NCI-H146 treated with DMSO at 0.1 percent for 48 hours (cell line): Measurements from ENCODE around the gene SSU72.
"Not testable (repeated sequence)": the region's sequence is repeated elsewhere in the genome, so short reads cannot be mapped to it uniquely, and the experiment has no call there.

Experiments used
- DNase-seq: peaks from one replicate; lab custom pipeline; 2025; ENCODE audit not compliant: unreplicated experiment; lab: John Stamatoyannopoulos, UW

Gene SSU72

GRCh38 chr1:1561801-1562470 lies 12.7 kb downstream of the SSU72 start:
- no peak for DNase-seq

- no peak for DNase-seq
Observed at GRCh38 chr1:1560178-1560577, 14.5 kb downstream of the SSU72 start.

- DNase-seq = no peak
Observed at GRCh38 chr1:1559066-1559465, 15.6 kb downstream of the SSU72 start.

GRCh38 chr1:1558591-1558990 lies 16.1 kb downstream of the SSU72 start:
- no peak for DNase-seq

- not testable (repeated sequence) for DNase-seq
Observed at GRCh38 chr1:1557688-1558087, 17.0 kb downstream of the SSU72 start.

GRCh38 chr1:1556961-1557360 lies 17.7 kb downstream of the SSU72 start:
- DNase-seq = not testable (repeated sequence)

GRCh38 chr1:1556505-1556904 lies 18.2 kb downstream of the SSU72 start:
- DNase-seq = no peak

GRCh38 chr1:1554926-1555915 lies 19.4 kb downstream of the SSU72 start:
- no peak for DNase-seq

GRCh38 chr1:1554550-1554925 lies 20.1 kb downstream of the SSU72 start:
- DNase-seq = no peak

GRCh38 chr1:1553821-1554494 lies 20.7 kb downstream of the SSU72 start:
- DNase-seq = no peak

GRCh38 chr1:1552263-1552639 lies 22.4 kb downstream of the SSU72 start:
- no peak for DNase-seq

- no peak for DNase-seq
Observed at GRCh38 chr1:1551524-1552262, 23.0 kb downstream of the SSU72 start.

- DNase-seq = no peak
Observed at GRCh38 chr1:1550591-1551432, 23.9 kb downstream of the SSU72 start.

GRCh38 chr1:1550087-1550486 lies 24.6 kb downstream of the SSU72 start:
- DNase-seq = no peak

- no peak for DNase-seq
Observed at GRCh38 chr1:1548591-1548990, 26.1 kb downstream of the SSU72 start.

GRCh38 chr1:1547476-1547875 lies 27.2 kb downstream of the SSU72 start:
- no peak for DNase-seq

- DNase-seq = no peak
Observed at GRCh38 chr1:1547011-1547410, 27.7 kb downstream of the SSU72 start.

- DNase-seq = no peak
Observed at GRCh38 chr1:1545946-1546737, 28.5 kb downstream of the SSU72 start.

GRCh38 chr1:1544544-1544943 lies 30.1 kb downstream of the SSU72 start:
- DNase-seq = no peak
